CD4-positive, alpha-beta T cell treated with Interferon alpha-2 for 1 hour (primary cell): Measurements from ENCODE around the gene STAP1.
"Not testable (repeated sequence)": the region's sequence is repeated elsewhere in the genome, so short reads cannot be mapped to it uniquely, and the experiment has no call there.

Source experiments
- DNase-seq, 2 donors: peaks; one replicate each; pipeline ENCODE4 v3.0.0-alpha.2; 2020 to 2022

Gene STAP1

DNA sequence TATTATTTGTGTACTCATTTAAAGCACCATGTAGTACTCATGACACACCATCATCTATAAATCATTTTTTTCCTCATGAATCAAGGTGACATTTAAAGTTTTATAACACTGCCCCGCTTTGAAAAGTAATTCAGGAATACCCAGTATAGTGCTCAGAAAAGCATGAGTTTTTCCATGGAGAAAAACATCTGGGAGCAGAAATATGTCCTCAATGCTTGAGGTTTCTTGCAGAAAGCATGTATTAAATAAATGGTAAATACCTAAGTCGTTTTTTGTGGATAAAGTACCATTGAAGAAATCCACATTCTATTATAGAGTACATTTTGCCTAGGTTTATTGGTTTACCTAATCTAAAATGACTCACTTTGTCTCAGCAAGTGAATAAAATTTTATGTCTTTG, 76.2 kb downstream of the STAP1 start:
- no peak for DNase-seq

DNA sequence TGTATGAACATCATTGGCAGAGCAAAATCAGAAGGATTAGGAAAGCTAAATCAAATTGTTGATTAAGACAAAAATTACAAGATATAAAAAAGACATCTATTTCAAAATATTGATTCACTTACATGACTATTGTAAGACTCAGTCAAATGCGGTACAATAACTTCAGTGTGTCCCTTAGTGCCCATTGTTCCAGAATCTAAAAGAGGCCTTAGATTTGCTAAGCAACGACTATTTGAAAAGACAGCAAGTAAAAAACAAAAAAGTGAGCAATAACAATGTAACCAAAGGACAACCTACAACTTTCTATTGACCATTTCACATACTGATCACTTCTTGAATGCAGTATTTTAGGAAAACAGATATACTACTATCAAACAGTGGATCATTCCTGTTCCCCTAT, 76.8 kb downstream of the STAP1 start:
- no peak for DNase-seq

DNA sequence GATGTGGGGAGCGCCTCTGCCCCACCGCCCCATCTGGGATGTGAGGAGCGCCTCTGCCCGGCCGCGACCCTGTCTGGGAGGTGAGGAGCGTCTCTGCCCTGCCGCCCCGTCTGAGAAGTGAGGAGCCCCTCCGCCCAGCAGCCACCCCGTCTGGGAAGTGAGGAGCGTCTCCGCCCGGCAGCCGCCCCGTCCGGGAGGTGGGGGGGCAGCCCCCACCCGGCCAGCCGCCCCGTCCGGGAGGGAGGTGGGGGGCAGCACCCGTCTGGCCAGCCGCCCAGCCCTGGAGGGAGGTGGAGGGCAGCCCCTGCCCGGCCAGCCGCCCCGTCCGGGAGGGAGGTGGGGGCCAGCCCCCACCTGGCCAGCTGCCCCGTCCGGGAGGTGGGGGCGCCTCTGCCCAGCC, 78.5 kb downstream of the STAP1 start:
- not testable (repeated sequence) for DNase-seq

DNA sequence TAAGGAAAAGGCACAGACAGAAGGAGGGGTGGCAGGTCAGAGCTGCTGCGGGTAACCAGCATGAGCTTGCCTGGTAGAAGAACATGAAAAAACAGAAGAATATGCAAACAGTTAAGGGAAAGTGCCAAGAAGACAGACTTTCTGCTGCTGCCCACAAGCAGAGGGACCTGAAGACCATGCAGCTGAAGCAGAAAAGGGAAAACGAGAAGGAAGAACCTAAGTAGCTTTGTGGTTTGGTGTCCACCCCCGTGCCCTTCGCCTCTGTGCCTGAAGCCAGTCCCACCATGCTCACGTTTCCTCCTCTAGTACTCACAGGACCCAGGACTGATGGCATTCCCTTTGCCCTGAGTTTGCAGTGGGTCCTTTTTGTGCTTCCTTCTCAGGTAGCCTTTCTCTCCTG, 79.6 kb downstream of the STAP1 start:
- DNase-seq: no peak

DNA sequence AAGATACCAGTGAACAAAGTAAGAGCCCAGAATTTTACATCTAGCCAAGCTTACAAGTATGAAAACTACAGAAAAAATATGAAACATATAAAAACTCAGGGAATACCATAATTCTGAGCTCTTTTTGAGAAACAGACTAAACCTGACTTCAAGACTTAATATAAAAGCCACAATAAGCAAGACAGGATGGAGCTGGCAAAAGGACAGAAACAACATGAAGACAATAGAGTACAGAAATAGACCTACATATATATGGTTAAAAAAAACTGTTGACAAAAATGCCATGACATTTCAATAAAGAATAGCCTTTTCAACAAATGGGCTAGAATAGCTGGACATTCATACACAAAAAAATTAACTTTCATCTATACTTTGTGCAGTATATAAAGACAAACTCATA, 93.0 kb downstream of the STAP1 start:
- no peak for DNase-seq
